OCI-LY1 (cell line): Measurements from ENCODE around the gene LRP8.

ENCODE experiments used
- EZH2 ChIP-seq: fragments of 200-600 bp; sonication (generic), shearing (Covaris generic); IDR thresholded peaks from 2 replicates; pipeline ENCODE4 v1.8.0; 2017; ENCODE audit warnings: borderline replicate concordance, mixed run types, mild to moderate bottlenecking, antibody characterized with exemption, low read length, moderate library complexity, mixed read lengths
- TF ChIP-seq, protein P1 (sequence below): fragments of 200-600 bp; sonication (generic), shearing (Covaris generic); IDR thresholded peaks from 2 replicates; pipeline ENCODE4 v1.5.1; 2017; ENCODE audit warnings: mild to moderate bottlenecking, antibody characterized with exemption, low read length, moderate library complexity, mixed read lengths

DNA sequence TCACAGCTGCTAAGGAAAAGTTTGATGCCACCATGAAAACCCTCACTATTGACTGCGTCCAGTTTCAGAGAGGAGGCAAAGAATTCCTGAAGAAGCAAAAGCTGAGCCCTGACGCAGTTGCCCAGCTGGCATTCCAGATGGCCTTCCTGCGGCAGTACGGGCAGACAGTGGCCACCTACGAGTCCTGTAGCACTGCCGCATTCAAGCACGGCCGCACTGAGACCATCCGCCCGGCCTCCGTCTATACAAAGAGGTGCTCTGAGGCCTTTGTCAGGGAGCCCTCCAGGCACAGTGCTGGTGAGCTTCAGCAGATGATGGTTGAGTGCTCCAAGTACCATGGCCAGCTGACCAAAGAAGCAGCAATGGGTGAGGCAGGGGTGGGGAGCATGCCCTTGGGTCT lies 116.9 kb downstream of the LRP8 start:
- TF ChIP-seq, protein P1, sequence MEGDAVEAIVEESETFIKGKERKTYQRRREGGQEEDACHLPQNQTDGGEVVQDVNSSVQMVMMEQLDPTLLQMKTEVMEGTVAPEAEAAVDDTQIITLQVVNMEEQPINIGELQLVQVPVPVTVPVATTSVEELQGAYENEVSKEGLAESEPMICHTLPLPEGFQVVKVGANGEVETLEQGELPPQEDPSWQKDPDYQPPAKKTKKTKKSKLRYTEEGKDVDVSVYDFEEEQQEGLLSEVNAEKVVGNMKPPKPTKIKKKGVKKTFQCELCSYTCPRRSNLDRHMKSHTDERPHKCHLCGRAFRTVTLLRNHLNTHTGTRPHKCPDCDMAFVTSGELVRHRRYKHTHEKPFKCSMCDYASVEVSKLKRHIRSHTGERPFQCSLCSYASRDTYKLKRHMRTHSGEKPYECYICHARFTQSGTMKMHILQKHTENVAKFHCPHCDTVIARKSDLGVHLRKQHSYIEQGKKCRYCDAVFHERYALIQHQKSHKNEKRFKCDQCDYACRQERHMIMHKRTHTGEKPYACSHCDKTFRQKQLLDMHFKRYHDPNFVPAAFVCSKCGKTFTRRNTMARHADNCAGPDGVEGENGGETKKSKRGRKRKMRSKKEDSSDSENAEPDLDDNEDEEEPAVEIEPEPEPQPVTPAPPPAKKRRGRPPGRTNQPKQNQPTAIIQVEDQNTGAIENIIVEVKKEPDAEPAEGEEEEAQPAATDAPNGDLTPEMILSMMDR = no peak
- no peak for TF ChIP-seq EZH2
